GM19455 (cell line): ENCODE measurements around the gene EIF6.
"Not testable (repeated sequence)": the region's sequence is repeated elsewhere in the genome, so short reads cannot be mapped to it uniquely, and the experiment has no call there.

Source experiments
- ATAC-seq: cut with Tn5 transposase; IDR thresholded peaks from one replicate; pipeline ENCODE4 v1.9.1; 2021; ENCODE audit not compliant: unreplicated experiment

Gene EIF6

GRCh38 chr20:35262731-35263531, 21.6 kb downstream of the EIF6 start:
- not testable (repeated sequence) for ATAC-seq

DNA sequence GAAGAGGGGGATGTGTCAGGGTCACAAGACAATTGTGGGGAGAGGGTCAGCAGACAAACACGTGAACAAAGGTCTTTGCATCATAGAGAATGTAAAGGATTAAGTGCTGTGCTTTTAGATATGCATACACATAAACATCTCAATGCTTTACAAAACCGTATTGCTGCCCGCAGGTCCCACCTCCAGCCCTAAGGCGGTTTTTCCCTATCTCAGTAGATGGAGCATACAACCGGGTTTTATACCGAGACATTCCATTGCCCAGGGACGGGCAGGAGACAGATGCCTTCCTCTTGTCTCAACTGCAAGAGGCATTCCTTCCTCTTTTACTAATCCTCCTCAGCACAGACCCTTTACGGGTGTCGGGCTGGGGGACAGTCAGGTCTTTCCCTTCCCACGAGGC, 22.3 kb downstream of the EIF6 start:
- ATAC-seq = not testable (repeated sequence)

DNA sequence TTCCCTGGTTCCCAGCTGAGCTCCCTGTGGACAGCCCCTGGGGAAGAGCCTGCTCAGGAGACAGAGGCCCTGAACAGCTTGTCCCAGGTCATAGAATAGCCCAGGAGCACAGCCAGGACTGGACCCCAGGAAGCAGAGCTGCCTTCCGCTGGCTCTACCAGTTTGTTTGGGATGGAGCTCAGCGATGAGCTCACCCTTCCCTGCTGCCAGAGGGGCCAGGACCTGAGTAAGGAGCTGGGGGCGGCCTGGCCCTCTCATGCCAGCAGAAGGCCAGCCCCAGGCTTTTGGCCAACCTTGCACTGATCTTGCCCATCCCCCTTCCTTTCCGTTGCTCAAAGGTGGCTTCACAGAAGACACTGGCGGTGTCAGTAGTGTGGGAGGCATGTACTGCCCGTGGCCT, 24.1 kb downstream of the EIF6 start:
- ATAC-seq = no peak

DNA sequence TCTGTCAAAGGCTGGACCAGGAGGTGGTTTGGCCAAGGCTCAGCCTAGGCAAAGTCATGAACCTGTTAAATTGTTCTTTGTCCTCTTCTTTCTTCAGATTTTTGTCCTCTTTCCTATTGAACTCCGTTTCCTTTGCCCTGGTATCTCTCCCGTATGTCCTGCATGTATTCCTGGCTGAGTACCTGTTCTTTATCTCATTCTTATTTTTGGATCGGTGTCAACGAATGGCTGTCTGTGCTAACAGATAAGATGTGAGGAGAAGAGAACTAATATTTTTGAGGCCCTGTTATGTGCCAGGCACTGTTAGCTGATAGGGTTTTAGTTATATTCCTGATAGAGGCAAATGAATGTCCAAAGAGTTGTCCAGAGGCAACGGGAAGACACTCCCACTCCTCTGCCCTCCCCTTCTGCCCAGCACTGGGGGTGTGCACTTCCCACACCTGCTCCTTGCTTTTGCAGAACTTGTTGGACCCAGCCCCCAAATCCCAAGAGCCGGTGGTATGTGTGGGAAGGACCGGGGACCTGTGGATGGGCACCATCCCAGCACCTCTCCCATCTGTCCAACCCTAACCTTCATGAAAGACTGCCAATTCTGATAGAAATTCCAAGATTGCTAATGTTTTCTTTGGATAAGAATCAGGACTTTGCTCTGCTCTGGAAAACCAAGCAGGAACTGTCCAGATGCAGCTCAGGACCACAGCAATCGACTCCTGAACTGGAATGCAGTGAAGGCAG, 27.2 kb downstream of the EIF6 start:
- ATAC-seq = no peak

DNA sequence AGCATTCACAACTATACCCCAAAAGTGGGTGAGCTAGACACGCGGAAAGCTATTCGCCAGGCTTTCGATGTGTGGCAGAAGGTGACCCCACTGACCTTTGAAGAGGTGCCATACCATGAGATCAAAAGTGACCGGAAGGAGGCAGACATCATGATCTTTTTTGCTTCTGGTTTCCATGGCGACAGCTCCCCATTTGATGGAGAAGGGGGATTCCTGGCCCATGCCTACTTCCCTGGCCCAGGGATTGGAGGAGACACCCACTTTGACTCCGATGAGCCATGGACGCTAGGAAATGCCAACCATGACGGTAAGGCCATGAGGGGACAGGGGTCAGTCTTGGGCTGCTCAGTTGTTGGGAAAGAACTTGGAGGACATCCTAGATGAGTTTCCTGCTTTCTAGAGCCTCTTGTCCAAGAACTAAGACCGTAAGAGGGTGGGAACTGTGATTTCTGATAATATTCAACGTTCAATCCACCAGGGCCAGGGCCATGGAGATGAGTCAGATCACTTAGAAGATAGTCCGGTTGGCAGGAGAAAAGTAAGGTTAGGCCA, 30.0 kb downstream of the EIF6 start:
- ATAC-seq = no peak

DNA sequence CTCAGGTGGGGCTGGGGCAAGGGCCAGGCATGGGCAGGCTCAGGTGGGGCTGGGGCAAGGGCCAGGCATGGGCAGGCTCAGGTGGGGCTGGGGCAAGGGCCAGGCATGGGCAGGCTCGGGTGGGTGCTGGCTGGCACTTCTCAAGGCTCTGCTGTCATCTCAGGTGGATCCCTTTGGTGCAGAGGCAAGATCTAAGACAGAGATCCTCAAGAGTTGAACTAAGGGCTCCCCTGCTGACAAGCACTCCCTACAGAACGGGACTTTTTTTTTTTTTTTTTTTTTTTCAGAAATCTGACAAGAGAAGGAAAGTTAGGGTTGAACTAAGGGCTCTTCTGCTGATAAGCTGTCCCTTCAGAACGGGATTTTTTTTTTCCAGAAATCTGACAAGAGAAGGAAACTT, 31.6 kb downstream of the EIF6 start:
- no peak for ATAC-seq

DNA sequence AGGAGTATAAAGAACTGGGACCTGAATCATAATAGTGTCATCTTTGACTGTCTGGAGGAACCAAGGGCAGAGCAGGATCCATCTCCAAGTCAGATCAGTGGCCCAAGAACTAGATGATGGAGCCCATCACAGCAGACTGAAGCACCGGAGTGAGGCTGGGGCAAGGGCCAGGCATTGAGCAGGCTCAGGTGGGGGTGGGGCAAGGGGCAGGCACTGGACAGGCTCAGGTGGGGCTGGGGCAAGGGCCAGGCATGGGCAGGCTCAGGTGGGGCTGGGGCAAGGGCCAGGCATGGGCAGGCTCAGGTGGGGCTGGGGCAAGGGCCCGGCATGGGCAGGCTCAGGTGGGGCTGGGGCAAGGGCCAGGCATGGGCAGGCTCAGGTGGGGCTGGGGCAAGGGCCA, 32.0 kb downstream of the EIF6 start:
- not testable (repeated sequence) for ATAC-seq

DNA sequence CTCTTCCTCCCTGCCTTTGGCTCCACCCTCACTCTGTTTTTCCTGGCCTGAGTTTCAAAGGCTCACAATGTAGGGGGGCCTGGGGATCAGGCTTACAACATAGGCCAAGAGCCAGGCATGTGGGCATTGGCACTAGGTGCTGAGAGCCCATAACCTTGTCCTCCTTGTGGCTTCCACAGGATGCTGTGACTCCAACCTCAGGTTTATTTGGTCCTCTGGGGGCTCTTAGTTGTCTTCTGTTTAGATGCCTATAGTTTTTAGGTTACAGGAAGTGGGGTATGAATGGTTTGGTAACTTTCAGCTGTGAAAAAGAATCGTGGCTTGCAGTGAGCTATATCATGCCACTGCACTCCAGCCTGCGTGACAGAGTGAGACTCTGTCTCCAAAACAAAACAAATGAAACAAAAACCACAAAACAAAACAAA, 32.5 kb downstream of the EIF6 start:
- no peak for ATAC-seq

DNA sequence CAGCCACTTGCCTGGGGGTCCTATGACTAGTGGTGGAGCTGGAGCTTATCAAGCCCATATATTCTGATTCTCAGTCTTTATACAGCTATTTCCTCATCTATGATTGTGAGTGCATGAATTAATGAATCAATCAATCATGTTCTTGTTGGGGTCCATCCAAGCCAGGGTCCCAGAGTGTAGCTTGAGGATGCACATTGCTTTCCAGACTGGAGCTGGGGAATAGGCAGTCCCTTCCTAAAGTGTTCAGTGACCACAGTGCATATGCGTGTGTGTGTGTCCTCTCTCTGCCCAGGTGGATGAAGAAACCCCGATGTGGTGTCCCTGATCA, 33.0 kb downstream of the EIF6 start:
- ATAC-seq = no peak

DNA sequence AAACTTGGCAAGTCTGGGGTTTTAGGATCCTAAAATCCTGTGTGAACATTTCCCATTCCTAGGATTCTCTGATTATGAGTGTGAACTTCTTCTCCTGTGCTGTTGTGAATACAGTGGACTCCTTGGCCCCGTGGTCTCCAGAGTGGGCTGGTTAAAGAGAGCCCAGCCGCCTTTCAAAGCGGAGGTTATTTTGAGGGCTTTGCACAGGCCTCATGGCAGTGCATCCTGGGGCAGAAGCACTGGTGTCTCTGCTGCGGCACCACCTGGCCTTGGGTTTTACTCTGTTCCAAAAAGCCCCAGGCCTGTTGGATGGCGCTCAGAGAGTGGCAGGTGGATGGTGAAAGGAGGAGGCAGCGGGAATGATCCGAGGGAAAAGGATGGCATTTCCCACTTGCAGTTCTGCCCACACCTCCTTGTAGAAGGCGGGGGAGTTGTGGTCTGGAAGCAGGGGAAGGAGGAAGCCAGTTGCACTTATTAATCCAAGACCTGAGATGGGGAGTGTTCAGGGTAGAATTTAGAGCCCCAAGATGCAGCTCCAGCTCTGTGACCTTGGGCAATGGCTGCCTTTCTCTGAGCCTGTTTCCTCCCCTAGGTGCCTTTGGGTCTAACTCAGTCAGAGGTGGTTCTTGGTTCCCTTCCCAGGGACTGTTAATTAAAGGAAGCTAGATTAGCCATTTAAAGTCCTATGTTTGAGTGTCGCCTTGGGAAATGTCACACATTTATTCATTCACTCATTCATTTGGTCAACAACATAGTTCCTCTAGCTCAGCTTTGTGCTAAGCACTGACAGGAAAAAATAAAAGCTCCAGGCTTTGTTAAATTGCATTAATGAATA, 35.7 kb downstream of the EIF6 start:
- no peak for ATAC-seq

DNA sequence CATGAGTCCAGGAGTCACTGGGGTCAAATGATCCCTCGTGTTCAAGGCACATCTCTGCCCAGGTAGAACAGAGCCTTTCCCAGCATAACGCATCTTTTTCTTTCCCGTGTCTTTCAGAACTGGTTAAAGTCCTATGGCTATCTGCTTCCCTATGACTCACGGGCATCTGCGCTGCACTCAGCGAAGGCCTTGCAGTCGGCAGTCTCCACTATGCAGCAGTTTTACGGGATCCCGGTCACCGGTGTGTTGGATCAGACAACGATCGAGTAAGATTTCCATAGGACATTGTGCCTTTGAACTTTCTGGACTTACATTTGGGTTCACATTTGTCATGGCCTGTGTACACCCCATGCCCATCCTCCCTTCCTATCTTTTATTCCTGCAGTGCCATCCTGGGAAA, 37.8 kb downstream of the EIF6 start:
- no peak for ATAC-seq

DNA sequence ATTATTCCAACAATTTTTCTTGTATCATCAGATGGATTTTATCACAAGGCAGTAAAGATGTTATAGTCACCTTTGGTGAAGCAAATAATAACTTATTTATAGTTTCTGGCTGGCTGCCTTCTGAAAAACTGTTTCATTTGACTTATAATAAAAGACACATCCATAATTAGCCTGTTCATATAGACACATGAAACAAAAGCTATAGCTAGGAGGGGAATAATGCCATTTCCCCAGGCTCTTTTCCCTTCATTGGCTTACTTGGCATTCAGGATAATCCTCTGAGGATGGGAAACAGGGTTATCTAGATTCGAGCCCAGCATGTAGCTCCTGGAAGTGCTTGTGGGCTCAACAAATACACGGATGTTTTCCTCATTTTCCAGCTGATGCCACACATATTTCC, 40.6 kb downstream of the EIF6 start:
- ATAC-seq = no peak

- ATAC-seq = no peak
Measured at GRCh38 chr20:35243317-35243716, 41.3 kb downstream of the EIF6 start.

GRCh38 chr20:35240811-35241293, 43.7 kb downstream of the EIF6 start:
- ATAC-seq = no peak

- ATAC-seq = no peak
Measured at GRCh38 chr20:35240083-35240810, 44.3 kb downstream of the EIF6 start.

DNA sequence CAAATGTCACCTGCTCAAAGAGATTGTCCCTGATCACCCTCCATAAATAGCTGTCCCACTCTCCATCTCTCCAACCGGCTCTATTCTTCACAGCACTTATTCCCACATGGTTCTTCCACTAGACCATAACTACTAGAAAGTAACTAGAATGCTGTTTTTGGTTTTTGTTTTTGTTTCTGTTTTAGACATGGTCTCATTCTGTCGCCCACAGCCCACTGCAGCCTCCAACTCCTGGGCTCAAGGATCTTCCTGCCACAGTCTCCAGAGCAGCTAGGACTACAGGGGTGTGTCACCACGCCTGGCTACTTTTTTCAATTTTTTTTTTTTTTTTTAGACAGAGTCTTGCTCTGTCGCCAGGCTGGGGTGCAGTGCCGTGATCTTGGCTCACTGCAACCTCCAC, 45.8 kb downstream of the EIF6 start:
- ATAC-seq = no peak

DNA sequence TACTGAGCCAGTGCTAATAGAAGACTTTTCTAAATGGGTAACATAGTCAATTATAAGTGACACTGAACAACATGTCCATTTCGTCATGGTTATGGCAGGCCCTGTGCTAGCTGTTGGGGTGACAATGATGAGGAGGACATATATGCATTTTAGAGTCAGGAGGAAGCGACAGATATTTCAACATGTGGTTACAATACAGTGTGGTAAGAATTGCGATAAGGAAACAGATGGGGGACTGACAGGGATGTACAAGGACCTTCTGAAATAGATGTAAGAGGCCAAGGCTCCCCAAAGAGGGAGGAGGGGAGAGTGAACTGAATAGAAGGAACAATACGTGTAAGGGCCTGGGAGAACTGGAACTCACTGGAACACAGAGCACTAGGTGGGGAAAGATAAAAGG, 46.4 kb downstream of the EIF6 start:
- ATAC-seq = no peak

DNA sequence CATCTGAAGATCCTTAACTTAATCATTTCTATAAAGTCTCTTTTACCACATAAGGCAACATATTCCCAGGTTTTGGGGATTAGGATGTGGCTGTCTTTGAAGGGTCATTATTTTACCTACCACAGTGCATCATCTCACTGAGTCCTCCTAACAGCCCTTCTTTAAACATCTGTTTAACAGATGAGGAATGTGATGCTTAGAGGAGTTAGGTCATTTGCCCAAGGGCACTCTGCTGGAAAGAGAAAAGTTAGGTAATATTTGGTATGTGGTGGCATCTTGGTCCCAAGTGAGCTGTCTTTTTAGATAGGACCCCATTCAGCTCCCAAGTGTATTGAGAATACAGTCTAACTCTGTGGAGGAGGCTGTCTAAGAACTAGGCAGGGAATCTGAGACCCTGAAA, 47.1 kb downstream of the EIF6 start:
- ATAC-seq = no peak

DNA sequence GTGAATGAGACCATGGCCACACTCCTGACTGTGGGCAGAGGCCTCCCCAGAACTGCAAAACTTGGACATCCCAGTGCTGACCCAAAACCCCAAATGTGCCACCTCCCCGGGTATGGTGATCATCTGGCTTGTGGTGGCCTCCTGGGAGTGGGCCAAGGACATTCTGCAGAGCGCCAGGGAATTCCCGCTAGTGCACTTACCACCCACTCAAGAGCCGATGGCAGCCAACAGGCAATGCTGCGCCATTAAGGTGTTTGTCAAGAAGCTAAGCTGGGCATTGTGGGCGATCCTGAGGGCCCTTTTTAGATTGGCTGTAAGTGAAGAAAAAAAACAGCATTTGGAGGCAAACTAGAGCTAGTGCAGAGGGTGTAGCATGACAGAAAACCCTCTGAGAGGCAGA, 48.7 kb downstream of the EIF6 start:
- ATAC-seq = no peak

- no peak for ATAC-seq
Measured at GRCh38 chr20:35232575-35232974, 52.0 kb downstream of the EIF6 start.
